Hematopoietic multipotent progenitor cell treated with erythropoietin and hydrocortisone succinate and interleukin-3 and kit ligand, for 8 days (in vitro differentiated cells): ENCODE data around the gene MCC.
"Not testable (repeated sequence)": the region's sequence is repeated elsewhere in the genome, so short reads cannot be mapped to it uniquely, and the experiment has no call there.

Experiments
- DNase-seq: peaks from one replicate; pipeline ENCODE4 v3.0.0-alpha.2; 2015

The MCC gene

GRCh38 chr5:113489299-113489698 is 1.0 kb upstream of the MCC start:
- peak; percentile 40 for DNase-seq

GRCh38 chr5:113488645-113489184 is 462 bp upstream of the MCC start:
- DNase-seq, result no peak

GRCh38 chr5:113487416-113487780 is 855 bp downstream of the MCC start:
- DNase-seq, result no peak

GRCh38 chr5:113480243-113480642 is 8.0 kb downstream of the MCC start:
- no peak for DNase-seq

- DNase-seq, result no peak
These were observed 9.6 kb downstream of the MCC start for GRCh38 chr5:113478691-113479090.

GRCh38 chr5:113474100-113474728 is 14.0 kb downstream of the MCC start:
- no peak for DNase-seq

- no peak for DNase-seq
These were observed 25.2 kb downstream of the MCC start for GRCh38 chr5:113463032-113463431.

GRCh38 chr5:113457106-113457505 is 31.1 kb downstream of the MCC start:
- not testable (repeated sequence) for DNase-seq

- DNase-seq, result no peak
These were observed 35.3 kb downstream of the MCC start for GRCh38 chr5:113452941-113453340.

GRCh38 chr5:113451797-113452196 is 36.5 kb downstream of the MCC start:
- no peak for DNase-seq

- DNase-seq, result no peak
These were observed 37.3 kb downstream of the MCC start for GRCh38 chr5:113450929-113451328.

- DNase-seq, result no peak
These were observed 37.8 kb downstream of the MCC start for GRCh38 chr5:113450462-113450861.

- no peak for DNase-seq
These were observed 40.0 kb downstream of the MCC start for GRCh38 chr5:113448252-113448651.

GRCh38 chr5:113447498-113448050 is 40.7 kb downstream of the MCC start:
- no peak for DNase-seq

- no peak for DNase-seq
These were observed 41.8 kb downstream of the MCC start for GRCh38 chr5:113446358-113446927.

GRCh38 chr5:113437111-113437510 is 51.1 kb downstream of the MCC start:
- no peak for DNase-seq

- no peak for DNase-seq
These were observed 52.7 kb downstream of the MCC start for GRCh38 chr5:113435575-113435974.

GRCh38 chr5:113434889-113435288 is 53.4 kb downstream of the MCC start, which contains the start of gene TSSK1B:
Gene TSSK1B, minus strand, starts transcription at chr5:113434989. Its CDS starts 150 bp downstream, at chr5:113434839.
- no peak for DNase-seq

GRCh38 chr5:113433862-113434612 is 54.2 kb downstream of the MCC start:
- no peak for DNase-seq

GRCh38 chr5:113433071-113433470 is 55.2 kb downstream of the MCC start:
- no peak for DNase-seq

GRCh38 chr5:113427871-113428574 is 60.2 kb downstream of the MCC start:
- DNase-seq, result no peak

GRCh38 chr5:113425909-113426308 is 62.3 kb downstream of the MCC start:
- no peak for DNase-seq

GRCh38 chr5:113421693-113422092 is 66.6 kb downstream of the MCC start:
- DNase-seq, result no peak
